HG03520 (cell line): Measurements from ENCODE around the gene WDR27.

Experiments
- ATAC-seq: cut with Tn5 transposase; IDR thresholded peaks from one replicate; pipeline ENCODE4 v1.9.1; 2021; ENCODE audit warnings: mild to moderate bottlenecking, moderate library complexity; ENCODE audit not compliant: unreplicated experiment

WDR27 gene

GRCh38 chr6:169416249-169416648 is 285.6 kb downstream of the WDR27 start:
- no peak for ATAC-seq

GRCh38 chr6:169415179-169415578 is 286.6 kb downstream of the WDR27 start:
- no peak for ATAC-seq

DNA sequence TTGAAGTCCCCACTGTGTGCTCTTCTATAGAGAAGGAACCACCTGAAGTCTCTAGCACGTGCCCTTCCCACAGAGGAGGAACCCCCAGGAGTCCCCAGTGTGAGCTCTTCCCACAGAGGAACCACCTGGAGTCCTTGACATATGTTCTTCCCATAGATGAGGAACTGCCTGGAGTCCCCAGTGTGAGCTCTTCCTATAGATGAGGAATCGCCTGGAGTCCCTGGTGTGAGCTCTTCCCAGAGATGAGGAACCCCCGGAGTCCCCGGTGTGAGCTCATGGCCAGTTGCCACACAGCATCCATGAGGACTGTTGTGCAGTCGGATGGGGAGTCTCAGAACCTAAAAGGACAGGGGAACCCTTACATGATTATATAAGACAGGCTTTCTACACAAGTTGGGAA is 290.1 kb downstream of the WDR27 start:
- no peak for ATAC-seq

- no peak for ATAC-seq
Measured at GRCh38 chr6:169411296-169411695, 290.5 kb downstream of the WDR27 start.

DNA sequence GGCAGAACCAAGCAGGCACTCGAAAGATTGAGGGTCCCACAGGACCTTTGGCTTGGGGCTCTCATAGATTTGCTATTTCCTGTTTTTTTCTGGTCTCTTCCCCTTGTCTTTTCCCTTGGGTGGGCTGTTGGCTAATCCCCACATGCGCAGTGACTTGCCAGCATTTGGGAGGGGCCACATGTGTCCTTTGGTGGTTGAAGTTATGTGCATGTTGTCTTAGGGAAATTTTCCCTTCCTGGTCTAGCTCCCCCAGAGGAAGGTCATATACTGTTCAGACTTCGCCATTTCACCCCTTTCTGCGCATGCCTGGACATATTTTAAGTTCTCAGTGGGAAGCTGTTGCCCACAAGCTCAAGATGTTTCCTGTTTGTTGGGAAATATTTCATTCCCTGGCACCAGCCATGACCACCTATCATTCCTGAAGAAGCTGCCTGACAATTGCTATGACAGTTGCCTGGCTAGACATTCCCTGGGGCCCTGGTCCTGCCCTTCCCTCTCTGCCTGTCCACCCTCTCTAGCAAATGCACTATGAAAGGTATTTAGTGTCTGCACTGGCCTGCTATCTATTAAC is 292.0 kb downstream of the WDR27 start:
- ATAC-seq = no peak

DNA sequence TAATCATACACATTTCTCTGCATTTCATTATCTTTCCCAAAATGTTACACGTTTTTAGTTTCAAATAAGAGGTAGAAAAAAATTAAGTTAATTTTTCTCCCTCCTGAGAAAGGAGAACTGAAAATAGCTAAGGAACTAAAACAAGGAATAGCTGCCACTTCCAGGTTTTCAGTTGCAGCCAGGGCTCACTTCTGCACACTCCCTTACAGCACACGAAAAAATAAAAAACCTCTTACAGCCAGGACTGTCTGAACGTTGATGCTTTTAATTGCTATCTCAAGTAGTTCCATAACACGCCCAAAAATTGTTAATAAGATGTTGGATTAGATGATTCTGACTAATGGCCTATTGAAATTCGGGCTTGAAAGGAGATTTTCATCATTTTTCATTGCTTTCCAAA is 294.5 kb downstream of the WDR27 start:
- ATAC-seq = no peak
